ENCODE measurements around the gene SNAPC2.

Gene SNAPC2

DNA sequence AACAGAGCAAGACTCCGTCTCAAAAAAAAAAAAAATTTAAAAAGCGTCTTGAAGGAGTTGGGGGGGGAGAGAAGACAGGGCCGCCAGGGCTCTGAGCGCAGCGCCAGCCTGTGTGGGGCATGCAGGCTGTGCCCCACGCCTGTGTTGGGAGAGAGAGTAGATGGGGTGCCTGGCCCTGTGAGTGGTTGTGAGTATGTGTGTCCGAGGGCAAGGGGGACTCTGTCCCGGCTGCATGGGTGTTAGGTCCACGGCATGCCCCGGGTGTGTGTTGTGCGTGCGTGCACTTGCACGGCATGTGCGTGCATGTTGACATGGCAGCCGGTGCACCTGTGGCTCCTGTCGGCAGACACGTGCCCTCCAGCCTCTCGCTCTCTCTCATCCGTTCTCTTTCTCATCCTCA is 13.0 kb upstream of the SNAPC2 start:
- H3K36me3 ChIP-seq (ENCODE audit: control insufficient read depth, insufficient read depth, low read length) = no peaks in the 10 kb centered on the region
- H3K4me3 ChIP-seq (ENCODE audit: low read length) = no peak overlapping the region
- peaks cover 16% of the 10 kb centered on the region for H3K4me1 ChIP-seq (ENCODE audit: control insufficient read depth, insufficient read depth, low read length)

DNA sequence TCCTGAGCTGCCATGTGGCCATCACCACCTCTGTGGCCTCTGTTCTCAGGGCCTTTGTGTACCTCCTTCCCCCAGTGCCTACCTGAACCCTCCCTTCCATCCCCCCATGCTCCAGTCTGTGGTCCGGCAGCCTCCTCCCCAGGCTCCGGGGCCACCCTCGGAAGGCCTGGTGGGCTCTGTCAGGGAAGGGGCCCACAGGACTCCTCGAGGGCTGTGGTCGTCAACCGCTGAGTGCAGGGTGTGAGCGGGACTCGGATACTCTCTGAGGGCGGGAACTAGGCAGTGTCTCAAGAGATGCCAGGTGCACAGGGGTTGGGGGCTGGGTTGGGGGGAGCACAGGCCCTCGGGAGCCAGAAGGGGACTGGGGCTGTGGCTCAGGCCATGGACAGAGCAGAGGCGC is 12.6 kb upstream of the SNAPC2 start:
- H3K36me3 ChIP-seq (ENCODE audit: control insufficient read depth, insufficient read depth, low read length) = no peaks in the 10 kb centered on the region

More for the DNA sequence above, 13.0 kb upstream of the SNAPC2 start:
- Histone ChIP-seq H3K9me3 (ENCODE audit: control insufficient read depth, low read length) (no peaks in the 10 kb centered on the region), H3K9ac (ENCODE audit: low read length) (no peak overlapping the region), H3K27me3 (ENCODE audit: control insufficient read depth, insufficient read depth, low read length) (no peaks in the 10 kb centered on the region)

DNA sequence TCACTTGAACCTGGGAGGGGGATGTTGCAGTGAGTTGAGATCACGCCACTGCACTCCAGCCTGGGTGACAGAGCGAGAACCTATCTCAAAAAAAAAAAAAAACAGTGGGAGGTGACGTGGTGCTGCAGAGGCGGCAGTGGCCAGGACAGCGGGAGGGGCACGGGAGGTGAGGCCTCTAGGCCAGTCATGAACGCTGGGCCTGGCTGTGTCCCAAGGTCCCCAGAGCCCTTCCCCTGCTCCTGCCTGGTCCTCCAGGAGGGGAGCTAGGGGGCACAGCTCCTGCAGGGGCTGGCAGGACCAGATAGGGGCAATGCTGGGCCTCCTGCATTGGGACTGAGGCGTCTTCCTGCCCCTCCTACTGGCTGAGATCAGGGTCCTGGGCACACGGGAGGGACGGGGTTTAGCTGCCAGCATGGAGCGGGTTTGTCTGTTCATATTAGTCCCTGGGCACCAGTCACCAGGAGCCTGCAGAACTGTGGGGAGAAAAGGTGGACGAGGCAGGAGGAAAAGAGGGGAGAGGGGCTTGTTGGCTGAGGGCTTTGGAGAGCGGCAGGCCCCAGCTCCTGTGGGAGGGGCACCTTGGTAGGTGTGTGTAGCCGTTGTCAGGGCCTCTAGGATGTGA is 11.9 kb upstream of the SNAPC2 start:
- H3K9me3 ChIP-seq (ENCODE audit: control insufficient read depth, low read length) = no peaks in the 10 kb centered on the region
- no peak overlapping the region for H3K9ac ChIP-seq (ENCODE audit: low read length)
- no peaks in the 10 kb centered on the region for H3K36me3 ChIP-seq (ENCODE audit: control insufficient read depth, insufficient read depth, low read length)
- no peaks in the 10 kb centered on the region for H3K27me3 ChIP-seq (ENCODE audit: control insufficient read depth, insufficient read depth, low read length)
- peaks cover 11% of the 10 kb centered on the region for H3K4me1 ChIP-seq (ENCODE audit: control insufficient read depth, insufficient read depth, low read length)
- H3K4me3 ChIP-seq (ENCODE audit: low read length) = no peak overlapping the region

More for the DNA sequence above, 12.6 kb upstream of the SNAPC2 start:
- no peaks in the 10 kb centered on the region for H3K27me3 ChIP-seq (ENCODE audit: control insufficient read depth, insufficient read depth, low read length)
- H3K4me3 ChIP-seq (ENCODE audit: low read length) = no peak overlapping the region
- peaks cover 16% of the 10 kb centered on the region for H3K4me1 ChIP-seq (ENCODE audit: control insufficient read depth, insufficient read depth, low read length)
- no peaks in the 10 kb centered on the region for H3K9me3 ChIP-seq (ENCODE audit: control insufficient read depth, low read length)
- H3K9ac ChIP-seq (ENCODE audit: low read length) = no peak overlapping the region

DNA sequence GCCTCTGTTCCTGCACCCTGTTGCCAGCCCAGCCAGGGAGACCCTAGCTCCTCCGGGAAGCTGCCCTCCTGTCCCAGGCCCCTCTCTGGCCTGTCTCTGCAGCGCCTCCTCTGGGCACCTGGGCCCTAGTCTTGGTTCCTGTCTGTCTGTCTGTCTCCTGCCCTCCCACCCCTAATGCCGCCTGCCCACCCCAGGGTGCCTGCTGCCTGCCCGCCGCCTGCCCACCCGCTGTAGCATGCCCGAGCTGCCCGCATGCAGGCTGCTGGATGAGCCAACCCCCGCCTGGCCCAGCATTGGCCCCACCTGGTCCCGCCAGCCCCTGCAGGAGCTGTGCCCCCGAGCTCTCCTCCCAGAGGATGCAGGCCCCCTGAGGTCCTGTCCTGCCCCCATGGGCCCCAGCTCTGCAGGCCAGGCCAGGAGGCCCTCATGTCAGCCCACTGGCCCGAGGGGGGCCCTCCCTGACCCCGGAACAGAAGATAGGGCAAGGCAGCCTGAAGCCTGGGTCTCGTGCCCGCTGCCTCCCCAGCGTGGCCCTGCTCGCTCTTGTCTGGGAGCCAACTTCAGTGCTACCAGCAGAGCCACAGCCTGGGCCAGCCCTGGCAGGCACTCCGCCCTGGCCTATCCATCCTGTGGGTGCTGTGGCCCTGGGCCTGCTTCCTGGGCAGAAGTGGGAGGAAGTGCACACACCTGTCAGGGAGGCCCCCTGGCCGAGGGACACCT is 11.2 kb upstream of the SNAPC2 start:
- H3K9ac ChIP-seq (ENCODE audit: low read length) = no peak overlapping the region
- no peaks in the 10 kb centered on the region for H3K36me3 ChIP-seq (ENCODE audit: control insufficient read depth, insufficient read depth, low read length)
- H3K4me1 ChIP-seq (ENCODE audit: control insufficient read depth, insufficient read depth, low read length) = peaks cover 11% of the 10 kb centered on the region
- no peak overlapping the region for H3K4me3 ChIP-seq (ENCODE audit: low read length)
- H3K27me3 ChIP-seq (ENCODE audit: control insufficient read depth, insufficient read depth, low read length) = peaks cover 3% of the 10 kb centered on the region
- H3K9me3 ChIP-seq (ENCODE audit: control insufficient read depth, low read length) = no peaks in the 10 kb centered on the region

DNA sequence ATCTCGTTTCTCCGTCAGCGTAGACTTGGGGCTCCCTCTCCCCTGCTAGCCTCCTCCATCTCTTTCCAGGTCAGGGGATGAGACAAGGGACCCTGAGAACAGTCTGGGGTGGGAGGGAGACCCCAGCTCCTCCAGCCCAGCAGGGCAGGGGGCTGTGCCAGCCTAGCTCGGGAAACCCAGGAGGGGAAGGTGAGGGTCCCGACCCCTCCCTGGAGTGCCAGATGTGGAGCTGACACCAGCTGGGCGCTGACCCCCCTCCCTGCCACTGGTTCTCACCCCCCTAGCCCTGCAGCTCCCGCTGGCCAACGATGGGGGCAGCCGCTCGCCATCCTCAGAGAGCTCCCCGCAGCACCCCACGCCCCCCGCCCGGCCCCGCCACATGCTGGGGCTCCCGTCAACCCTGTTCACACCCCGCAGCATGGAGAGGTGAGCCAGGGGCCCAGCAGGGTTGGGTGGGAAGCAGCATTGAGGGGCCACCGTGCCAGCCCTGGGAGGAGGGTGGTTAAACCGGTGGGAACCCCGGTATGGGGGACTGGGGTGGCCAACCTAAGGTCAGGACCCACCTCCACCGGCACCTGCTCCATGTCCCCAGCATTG is 10.6 kb upstream of the SNAPC2 start:
- Histone ChIP-seq H3K9me3 (ENCODE audit: control insufficient read depth, low read length) (no peaks in the 10 kb centered on the region), H3K4me3 (ENCODE audit: low read length) (no peak overlapping the region), H3K4me1 (ENCODE audit: control insufficient read depth, insufficient read depth, low read length) (peaks cover 9% of the 10 kb centered on the region), H3K27me3 (ENCODE audit: control insufficient read depth, insufficient read depth, low read length) (peaks cover 9% of the 10 kb centered on the region), H3K9ac (ENCODE audit: low read length) (no peak overlapping the region), H3K36me3 (ENCODE audit: control insufficient read depth, insufficient read depth, low read length) (no peaks in the 10 kb centered on the region)

DNA sequence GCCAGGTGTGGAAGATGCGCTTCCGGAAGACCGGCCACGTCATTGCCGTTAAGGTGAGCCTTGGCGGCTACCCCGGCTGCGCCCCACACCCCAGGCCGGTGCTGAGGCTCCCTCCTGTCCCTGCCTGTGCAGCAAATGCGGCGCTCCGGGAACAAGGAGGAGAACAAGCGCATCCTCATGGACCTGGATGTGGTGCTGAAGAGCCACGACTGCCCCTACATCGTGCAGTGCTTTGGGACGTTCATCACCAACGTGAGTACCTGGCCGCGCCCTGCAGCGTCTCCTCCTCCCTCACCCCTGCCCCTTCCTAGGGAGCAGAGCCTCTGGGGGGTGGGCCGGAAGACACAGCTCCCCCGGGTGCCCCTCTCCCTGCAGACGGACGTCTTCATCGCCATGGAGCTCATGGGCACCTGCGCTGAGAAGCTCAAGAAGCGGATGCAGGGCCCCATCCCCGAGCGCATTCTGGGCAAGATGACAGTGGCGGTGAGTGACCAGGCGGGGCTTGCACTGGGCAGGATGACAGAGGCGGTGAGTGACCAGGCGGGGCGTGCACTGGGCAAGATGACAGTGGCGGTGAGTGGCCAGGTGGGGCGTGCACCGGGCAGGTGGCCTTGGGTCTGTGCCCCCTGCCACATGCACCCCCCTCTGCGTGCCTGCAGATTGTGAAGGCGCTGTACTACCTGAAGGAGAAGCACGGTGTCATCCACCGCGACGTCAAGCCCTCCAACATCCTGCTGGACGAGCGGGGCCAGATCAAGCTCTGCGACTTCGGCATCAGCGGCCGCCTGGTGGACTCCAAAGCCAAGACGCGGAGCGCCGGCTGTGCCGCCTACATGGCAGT is 9.6 kb upstream of the SNAPC2 start:
- H3K4me1 ChIP-seq (ENCODE audit: control insufficient read depth, insufficient read depth, low read length) = no peaks in the 10 kb centered on the region
- no peaks in the 10 kb centered on the region for H3K36me3 ChIP-seq (ENCODE audit: control insufficient read depth, insufficient read depth, low read length)
- H3K4me3 ChIP-seq (ENCODE audit: low read length) = no peak overlapping the region
- H3K9me3 ChIP-seq (ENCODE audit: control insufficient read depth, low read length) = no peaks in the 10 kb centered on the region
- H3K27me3 ChIP-seq (ENCODE audit: control insufficient read depth, insufficient read depth, low read length) = peaks cover 18% of the 10 kb centered on the region
- no peak overlapping the region for H3K9ac ChIP-seq (ENCODE audit: low read length)

DNA sequence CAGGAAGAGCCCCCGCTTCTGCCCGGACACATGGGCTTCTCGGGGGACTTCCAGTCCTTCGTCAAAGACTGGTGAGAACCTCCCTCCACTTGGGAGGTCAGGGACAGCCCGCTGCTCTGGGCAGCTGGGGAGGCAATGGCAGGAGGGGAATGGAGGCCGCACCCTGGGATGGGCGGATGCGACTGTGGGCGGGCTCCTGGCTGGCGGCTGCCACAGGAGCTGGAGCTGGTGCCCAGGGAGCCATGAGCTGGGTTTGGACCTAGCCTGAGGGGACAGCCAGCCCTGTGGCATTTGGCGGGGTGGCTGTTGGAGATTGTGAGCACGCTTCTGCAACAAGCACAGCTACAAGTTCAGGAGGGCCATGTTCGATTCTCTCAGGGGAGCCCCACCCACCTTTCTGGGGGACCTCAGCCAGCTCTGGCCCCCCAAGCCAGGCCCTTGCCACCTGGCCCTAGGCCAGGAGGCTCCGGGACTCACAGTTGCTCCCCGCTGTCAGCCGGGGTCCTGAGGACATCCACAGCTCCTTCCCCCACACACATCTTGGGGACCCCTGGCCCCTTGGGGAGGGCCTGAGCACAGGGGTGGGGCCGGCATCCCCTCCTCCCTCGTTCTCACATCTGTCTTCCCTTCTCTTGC is 8.5 kb upstream of the SNAPC2 start:
- H3K36me3 ChIP-seq (ENCODE audit: control insufficient read depth, insufficient read depth, low read length) = no peaks in the 10 kb centered on the region
- no peak overlapping the region for H3K9ac ChIP-seq (ENCODE audit: low read length)
- H3K4me1 ChIP-seq (ENCODE audit: control insufficient read depth, insufficient read depth, low read length) = no peaks in the 10 kb centered on the region

DNA sequence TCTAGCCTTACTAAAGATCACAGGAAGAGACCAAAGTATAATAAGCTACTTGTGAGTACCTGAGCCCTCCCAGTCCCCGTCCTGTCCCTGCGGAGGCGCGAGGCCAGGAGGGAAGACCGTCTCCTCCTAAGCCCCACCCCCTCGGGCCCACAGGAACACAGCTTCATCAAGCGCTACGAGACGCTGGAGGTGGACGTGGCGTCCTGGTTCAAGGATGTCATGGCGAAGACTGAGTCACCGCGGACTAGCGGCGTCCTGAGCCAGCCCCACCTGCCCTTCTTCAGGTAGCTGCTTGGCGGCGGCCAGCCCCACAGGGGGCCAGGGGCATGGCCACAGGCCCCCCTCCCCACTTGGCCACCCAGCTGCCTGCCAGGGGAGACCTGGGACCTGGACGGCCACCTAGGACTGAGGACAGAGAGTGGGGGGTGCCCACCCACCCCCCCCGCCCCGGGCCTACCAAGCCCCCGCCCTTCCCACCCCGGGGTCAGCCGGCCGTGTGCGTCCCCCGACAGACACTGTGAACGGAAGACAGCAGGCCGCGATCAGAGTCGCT is 7.9 kb upstream of the SNAPC2 start:
- H3K36me3 ChIP-seq (ENCODE audit: control insufficient read depth, insufficient read depth, low read length) = no peaks in the 10 kb centered on the region

More for the DNA sequence above, 8.5 kb upstream of the SNAPC2 start:
- Histone ChIP-seq H3K9me3 (ENCODE audit: control insufficient read depth, low read length) (no peaks in the 10 kb centered on the region), H3K4me3 (ENCODE audit: low read length) (no peak overlapping the region), H3K27me3 (ENCODE audit: control insufficient read depth, insufficient read depth, low read length) (peaks cover 29% of the 10 kb centered on the region)

DNA sequence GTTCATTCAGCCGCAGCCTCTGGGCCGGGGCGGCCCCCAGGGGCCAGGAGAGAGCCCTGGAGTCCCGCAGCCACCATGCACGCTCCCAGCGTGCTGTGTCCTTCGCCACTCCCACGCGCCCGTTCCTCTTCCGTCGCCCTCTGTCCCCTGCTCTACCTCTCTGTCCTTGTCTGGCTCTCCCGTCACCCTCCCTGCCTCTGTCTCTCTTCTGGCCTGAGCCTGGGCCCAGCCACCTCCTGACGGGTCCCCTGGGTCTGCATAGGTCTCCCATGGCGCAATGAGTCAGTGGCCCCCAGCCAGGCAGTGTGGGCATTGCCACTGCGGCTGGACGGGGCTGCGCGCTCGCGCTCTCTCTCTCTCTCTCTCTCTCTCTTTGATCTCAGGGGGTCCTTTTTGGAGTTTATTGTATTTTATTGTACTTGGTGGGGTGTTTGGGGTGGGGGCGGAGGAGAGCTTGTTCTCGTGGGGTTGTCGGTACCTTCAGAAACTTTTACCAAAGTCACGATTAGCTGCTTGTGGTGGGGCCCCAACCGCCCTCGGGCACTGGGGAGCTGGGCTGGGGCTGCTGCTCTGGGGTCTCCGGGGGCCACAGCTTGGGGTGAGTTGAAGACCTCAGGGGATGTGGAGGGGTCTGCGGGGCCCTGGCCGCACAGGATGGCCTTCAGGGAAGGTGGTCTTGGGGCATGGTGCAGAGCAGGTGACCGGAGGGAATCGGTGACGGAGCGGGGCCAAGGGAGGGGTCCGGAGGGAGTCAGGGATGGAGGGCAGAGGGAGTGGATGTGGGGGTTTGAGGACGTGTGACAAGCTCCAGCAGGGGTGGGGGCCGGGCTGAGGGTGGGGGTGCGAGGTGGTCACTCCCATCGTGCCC is 7.2 kb upstream of the SNAPC2 start:
- Histone ChIP-seq H3K9me3 (ENCODE audit: control insufficient read depth, low read length) (no peaks in the 10 kb centered on the region), H3K4me1 (ENCODE audit: control insufficient read depth, insufficient read depth, low read length) (peaks cover 6% of the 10 kb centered on the region), H3K27me3 (ENCODE audit: control insufficient read depth, insufficient read depth, low read length) (peaks cover 42% of the 10 kb centered on the region), H3K9ac (ENCODE audit: low read length) (no peak overlapping the region), H3K4me3 (ENCODE audit: low read length) (no peak overlapping the region), H3K36me3 (ENCODE audit: control insufficient read depth, insufficient read depth, low read length) (no peaks in the 10 kb centered on the region)

More for the DNA sequence above, 7.9 kb upstream of the SNAPC2 start:
- H3K4me3 ChIP-seq (ENCODE audit: low read length) = no peak overlapping the region
- H3K4me1 ChIP-seq (ENCODE audit: control insufficient read depth, insufficient read depth, low read length) = no peaks in the 10 kb centered on the region
- no peaks in the 10 kb centered on the region for H3K9me3 ChIP-seq (ENCODE audit: control insufficient read depth, low read length)
- H3K27me3 ChIP-seq (ENCODE audit: control insufficient read depth, insufficient read depth, low read length) = peaks cover 35% of the 10 kb centered on the region
- no peak overlapping the region for H3K9ac ChIP-seq (ENCODE audit: low read length)

DNA sequence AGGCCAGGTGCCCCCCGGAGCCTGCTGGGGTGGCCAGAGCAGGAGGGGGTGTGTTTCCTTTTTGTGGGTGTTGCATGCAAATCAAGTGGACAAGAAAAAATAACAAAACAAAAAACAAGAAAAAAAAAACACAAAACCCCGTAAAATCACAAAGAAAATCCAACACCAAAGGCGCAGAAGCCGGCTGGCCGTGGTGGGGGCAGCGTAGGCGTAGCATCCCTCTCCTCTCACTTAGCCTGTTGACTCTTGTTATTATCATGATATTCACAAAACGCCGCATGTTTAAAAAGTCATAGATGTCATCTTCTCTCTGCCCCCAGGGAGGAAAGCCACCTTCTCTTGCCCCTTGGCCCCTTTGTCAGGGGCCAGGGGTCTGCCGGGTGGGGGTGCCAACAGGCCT is 6.5 kb upstream of the SNAPC2 start:
- no peak overlapping the region for H3K9ac ChIP-seq (ENCODE audit: low read length)
- H3K36me3 ChIP-seq (ENCODE audit: control insufficient read depth, insufficient read depth, low read length) = no peaks in the 10 kb centered on the region
- no peaks in the 10 kb centered on the region for H3K9me3 ChIP-seq (ENCODE audit: control insufficient read depth, low read length)
- peaks cover 9% of the 10 kb centered on the region for H3K4me1 ChIP-seq (ENCODE audit: control insufficient read depth, insufficient read depth, low read length)
- peaks cover 50% of the 10 kb centered on the region for H3K27me3 ChIP-seq (ENCODE audit: control insufficient read depth, insufficient read depth, low read length)
- no peak overlapping the region for H3K4me3 ChIP-seq (ENCODE audit: low read length)

DNA sequence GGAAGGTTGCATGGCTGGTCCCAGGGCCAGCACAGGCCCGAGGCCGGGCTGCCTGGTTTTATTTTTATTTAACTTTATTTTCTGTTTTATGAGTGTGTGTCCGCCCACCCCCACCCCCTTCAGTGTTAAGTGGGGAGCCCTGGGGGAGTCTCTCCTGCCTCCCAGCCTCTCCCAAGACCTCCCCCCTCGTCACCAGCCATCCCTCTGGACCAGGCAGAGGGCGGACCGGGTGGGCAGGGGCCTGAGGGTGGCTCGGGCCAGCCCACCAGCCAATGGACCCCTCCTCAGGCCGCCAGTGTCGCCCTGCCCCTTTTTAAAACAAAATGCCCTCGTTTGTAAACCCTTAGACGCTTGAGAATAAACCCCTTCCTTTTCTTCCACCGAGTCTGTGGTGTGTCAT is 6.0 kb upstream of the SNAPC2 start:
- no peaks in the 10 kb centered on the region for H3K9me3 ChIP-seq (ENCODE audit: control insufficient read depth, low read length)
- peaks cover 9% of the 10 kb centered on the region for H3K4me1 ChIP-seq (ENCODE audit: control insufficient read depth, insufficient read depth, low read length)
- H3K27me3 ChIP-seq (ENCODE audit: control insufficient read depth, insufficient read depth, low read length) = peaks cover 54% of the 10 kb centered on the region
- H3K4me3 ChIP-seq (ENCODE audit: low read length) = no peak overlapping the region
- H3K36me3 ChIP-seq (ENCODE audit: control insufficient read depth, insufficient read depth, low read length) = no peaks in the 10 kb centered on the region
- H3K9ac ChIP-seq (ENCODE audit: low read length) = no peak overlapping the region
